ENCODE data around the gene GAREM2.

DNA sequence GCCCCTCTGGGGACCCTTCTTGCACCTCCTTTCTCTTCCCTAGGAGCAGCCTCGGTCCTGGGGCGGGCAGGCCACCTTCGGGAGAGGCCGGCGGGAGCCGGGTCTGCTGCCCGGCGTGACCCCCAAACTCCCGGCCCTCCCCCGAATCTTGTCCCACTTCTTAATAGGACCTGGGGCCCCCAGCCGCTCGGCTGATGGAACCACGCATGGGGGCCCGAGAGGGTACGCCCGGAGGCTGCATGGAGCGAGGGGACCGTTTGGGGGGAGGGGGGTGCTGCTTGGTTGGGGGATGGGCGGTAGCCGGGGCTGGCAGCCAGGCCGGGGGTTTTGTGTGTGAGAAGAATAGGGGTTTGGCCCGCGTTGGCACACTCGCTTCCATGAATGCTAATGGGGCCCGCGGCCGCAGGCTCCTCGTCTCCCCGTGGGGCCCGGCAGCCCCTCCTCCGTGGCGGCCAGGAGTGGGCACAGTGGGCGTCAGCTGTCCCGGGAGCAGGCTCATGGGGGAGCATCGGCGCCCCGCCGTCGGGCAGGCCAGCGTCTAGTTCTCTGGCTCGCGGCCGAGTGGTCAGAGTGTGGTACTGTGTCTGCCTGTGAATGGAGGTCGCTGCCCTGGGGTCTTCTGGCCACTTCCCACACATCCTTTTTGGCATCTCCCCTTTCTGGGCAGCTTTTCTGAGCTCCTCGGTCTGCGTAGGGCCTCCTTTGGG is 1.0 kb downstream of the GAREM2 start:
- TF ChIP-seq, protein P1, sequence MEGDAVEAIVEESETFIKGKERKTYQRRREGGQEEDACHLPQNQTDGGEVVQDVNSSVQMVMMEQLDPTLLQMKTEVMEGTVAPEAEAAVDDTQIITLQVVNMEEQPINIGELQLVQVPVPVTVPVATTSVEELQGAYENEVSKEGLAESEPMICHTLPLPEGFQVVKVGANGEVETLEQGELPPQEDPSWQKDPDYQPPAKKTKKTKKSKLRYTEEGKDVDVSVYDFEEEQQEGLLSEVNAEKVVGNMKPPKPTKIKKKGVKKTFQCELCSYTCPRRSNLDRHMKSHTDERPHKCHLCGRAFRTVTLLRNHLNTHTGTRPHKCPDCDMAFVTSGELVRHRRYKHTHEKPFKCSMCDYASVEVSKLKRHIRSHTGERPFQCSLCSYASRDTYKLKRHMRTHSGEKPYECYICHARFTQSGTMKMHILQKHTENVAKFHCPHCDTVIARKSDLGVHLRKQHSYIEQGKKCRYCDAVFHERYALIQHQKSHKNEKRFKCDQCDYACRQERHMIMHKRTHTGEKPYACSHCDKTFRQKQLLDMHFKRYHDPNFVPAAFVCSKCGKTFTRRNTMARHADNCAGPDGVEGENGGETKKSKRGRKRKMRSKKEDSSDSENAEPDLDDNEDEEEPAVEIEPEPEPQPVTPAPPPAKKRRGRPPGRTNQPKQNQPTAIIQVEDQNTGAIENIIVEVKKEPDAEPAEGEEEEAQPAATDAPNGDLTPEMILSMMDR (IDR thresholded peaks at IDR 0.05), result no peak
- TF ChIP-seq RCOR1 (IDR thresholded peaks at IDR 0.05; ENCODE audit: low read depth, low read length), result no peak
- TF ChIP-seq, protein P2, sequence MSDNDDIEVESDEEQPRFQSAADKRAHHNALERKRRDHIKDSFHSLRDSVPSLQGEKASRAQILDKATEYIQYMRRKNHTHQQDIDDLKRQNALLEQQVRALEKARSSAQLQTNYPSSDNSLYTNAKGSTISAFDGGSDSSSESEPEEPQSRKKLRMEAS (IDR thresholded peaks at IDR 0.05), result no peak
- no peak for TF ChIP-seq SMC3 (IDR thresholded peaks at IDR 0.05)
- TF ChIP-seq EP300 (IDR thresholded peaks at IDR 0.05), result no peak
- TF ChIP-seq POLR2A (IDR thresholded peaks at IDR 0.05; ENCODE audit: low read length), result no peak

Data from A549 (cell line).